Left ventricle myocardium inferior (tissue), 1 donor: Measurements from ENCODE around the gene QSOX2. TPM values are rescaled to one million over a fixed set of nuclear protein-coding genes. Genes with fewer than 3 reads are reported as not detected.

Source experiments
- DNase-seq: peaks from one replicate; pipeline ENCODE4 v3.0.0-alpha.2; 2020
- H3K27ac ChIP-seq: fragments of 200-600 bp; replicated peaks from 2 replicates; pipeline ENCODE4 v1.8.0; 2021
- H3K27me3 ChIP-seq: fragments of 200-600 bp; 2 replicates; pipeline ENCODE4 v1.8.0; 2021; ENCODE audit warnings: low read depth
- H3K36me3 ChIP-seq: fragments of 200-600 bp; 2 replicates; pipeline ENCODE4 v1.8.0; 2021
- H3K4me1 ChIP-seq: fragments of 200-600 bp; 2 replicates; pipeline ENCODE4 v1.8.0; 2021
- H3K4me3 ChIP-seq: fragments of 200-600 bp; 2 replicates; pipeline ENCODE4 v1.8.0; 2021; ENCODE audit warnings: mild to moderate bottlenecking, moderate library complexity
- H3K9me3 ChIP-seq: fragments of 200-600 bp; replicated peaks from 2 replicates; pipeline ENCODE4 v1.8.0; 2021
- CTCF ChIP-seq: fragments of 200-600 bp; IDR thresholded peaks from 2 replicates; pipeline ENCODE4 v1.8.0; 2021; ENCODE audit warnings: antibody characterized with exemption, mild to moderate bottlenecking, borderline replicate concordance
- intact Hi-C: fragments of 100-400 bp; cut with micrococcal nuclease; formaldehyde crosslinking; loops from one replicate; pipeline ENCODE4 v1.11.0; 2022
- total RNA-seq: library from RNA; stranded (reverse); fragmentation: NEBNext Ultra II Directional; extraction: Animal tissue kit (Norgen Biotek cat#: 25700); gene quantifications from one replicate; pipeline ENCODE4 v1.2.1, GENCODE V29; 2021
- donor health status: DM: no; HTN: yes; CAD: no; lungs with severe emphysema.

Gene QSOX2
- total RNA-seq, 1 donor from 2014 or later: 8.0 TPM

DNA sequence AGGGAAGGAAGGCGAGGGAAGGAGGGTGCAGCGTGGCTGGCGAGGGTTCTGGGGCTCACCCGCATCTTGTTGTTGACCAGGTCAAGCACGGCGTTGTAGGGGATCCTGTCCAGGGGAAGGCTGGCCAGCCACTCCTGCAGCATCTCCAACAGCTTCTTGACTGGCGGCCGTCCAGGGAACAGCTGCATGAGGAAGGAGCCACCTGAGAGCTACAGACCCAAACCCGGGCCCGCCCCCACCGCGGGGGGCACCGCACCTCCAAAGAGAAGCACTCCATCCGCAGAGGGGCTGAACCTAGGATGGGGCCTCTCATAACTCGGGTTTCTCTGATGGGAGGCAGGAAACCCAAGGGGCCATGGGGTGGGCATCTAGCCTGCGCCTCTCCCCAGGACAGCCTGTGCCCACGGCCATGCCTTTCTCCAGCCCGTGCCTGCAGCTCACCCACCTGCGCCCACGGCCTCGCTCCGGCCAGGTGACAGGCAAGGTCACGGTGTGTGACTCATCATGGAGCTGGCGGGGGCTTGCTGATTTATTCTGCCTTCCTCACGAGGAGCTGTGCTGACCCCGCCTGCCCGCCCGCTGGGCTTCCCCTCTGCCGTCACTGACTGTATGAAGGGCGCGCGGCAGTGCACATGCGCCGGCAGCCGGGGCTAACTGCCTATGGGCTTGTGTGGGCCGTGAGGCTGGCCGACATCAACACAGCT is 28.9 kb downstream of the QSOX2 start:
- Histone ChIP-seq H3K27ac (no peak overlapping the region), H3K4me3 (no peak overlapping the region), H3K27me3 (no peaks in the 10 kb centered on the region), H3K36me3 (peaks cover 78% of the 10 kb centered on the region), H3K9me3 (no peaks in the 10 kb centered on the region), H3K4me1 (no peaks in the 10 kb centered on the region)
- intact Hi-C loops: no loop called here
- no peak for DNase-seq
- no peak for TF ChIP-seq CTCF

GRCh38 chr9:136213733-136214132 is 31.9 kb downstream of the QSOX2 start:
- intact Hi-C loops: no loop called here
- Histone ChIP-seq H3K4me1 (no peaks in the 10 kb centered on the region), H3K9me3 (no peaks in the 10 kb centered on the region), H3K27me3 (no peaks in the 10 kb centered on the region), H3K36me3 (peaks cover 93% of the 10 kb centered on the region), H3K4me3 (no peak overlapping the region), H3K27ac (no peak overlapping the region)
- TF ChIP-seq CTCF: no peak
- DNase-seq: no peak

DNA sequence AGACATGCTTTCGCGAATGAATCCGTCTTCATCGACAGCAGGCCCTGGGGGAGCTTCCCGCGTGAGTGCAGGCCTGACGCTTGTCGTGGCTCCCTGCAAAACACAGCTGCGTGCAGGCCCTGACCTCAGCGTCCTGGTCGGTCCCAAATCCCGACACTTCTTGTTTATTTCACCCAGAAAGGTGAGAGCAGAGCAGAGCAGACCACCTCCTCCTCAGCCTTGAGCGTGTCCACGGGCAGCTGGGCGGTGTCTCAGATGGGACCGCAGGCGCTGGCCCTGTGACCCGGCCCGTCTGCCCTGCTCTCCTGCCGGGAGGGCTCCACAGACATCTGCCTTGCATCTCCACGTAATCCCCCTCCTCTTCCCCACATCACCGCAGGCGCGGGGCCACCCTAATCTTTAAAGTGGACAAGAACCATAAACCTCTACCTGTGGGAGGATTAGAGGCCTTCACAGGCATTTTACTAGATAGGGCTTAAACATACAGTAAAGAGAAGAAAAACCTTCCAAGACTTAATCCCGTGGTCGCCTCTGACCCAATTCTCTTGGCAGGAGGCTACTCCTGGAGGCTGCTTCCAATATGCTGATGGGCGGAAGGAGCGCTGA is 33.2 kb downstream of the QSOX2 start:
- Histone ChIP-seq H3K27ac (no peak overlapping the region), H3K36me3 (peaks cover 84% of the 10 kb centered on the region), H3K4me3 (no peak overlapping the region), H3K9me3 (no peaks in the 10 kb centered on the region), H3K4me1 (no peaks in the 10 kb centered on the region), H3K27me3 (no peaks in the 10 kb centered on the region)
- intact Hi-C loops: no loop called here
- TF ChIP-seq CTCF: no peak
- no peak for DNase-seq

DNA sequence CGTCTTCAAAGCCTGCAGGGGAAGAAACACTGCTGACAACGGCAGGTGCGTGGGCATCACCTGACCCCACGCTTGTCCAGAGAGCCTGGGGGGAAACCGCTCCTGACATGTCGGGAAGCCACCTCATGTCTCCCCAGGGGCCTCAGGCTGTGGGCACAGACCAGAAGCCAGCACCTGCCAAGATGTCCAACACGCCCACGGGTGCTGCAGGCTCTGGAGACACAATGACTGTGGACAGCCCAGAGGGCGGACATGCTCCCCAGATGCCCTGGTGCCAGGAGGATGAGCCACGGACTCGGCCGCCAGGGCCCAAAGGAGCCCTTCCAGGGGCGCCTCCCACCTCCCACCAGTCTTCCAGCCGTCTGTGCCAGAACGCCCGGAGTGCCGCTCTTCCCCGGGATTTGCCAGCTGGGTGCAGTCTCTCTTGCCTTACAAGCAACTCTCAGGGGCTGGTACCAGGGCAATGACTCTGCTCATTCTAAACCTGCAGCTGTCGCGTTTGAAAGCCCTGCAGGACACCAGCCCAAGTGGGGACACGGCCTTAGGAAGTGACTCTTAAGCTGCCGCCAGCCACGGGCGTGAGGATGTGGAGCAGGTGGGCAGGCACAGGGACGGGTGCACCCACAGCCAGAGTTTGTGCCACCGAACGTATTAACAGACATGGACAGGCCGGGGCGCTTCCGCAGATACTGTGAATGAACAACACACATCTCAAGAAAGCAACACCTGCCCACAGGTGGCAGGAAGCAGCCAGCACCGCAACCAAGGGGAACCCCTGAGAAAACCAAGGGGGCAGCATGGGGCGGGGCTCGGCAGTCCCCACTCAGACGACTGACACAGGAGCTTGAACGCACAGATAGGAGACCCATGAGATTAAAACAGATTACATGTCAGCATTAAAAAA is 33.9 kb downstream of the QSOX2 start:
- no peak for TF ChIP-seq CTCF
- no peak for DNase-seq
- Histone ChIP-seq H3K27me3 (no peaks in the 10 kb centered on the region), H3K36me3 (peaks cover 77% of the 10 kb centered on the region), H3K4me3 (no peak overlapping the region), H3K27ac (no peak overlapping the region), H3K9me3 (no peaks in the 10 kb centered on the region), H3K4me1 (no peaks in the 10 kb centered on the region)
- intact Hi-C loops: no loop called here

DNA sequence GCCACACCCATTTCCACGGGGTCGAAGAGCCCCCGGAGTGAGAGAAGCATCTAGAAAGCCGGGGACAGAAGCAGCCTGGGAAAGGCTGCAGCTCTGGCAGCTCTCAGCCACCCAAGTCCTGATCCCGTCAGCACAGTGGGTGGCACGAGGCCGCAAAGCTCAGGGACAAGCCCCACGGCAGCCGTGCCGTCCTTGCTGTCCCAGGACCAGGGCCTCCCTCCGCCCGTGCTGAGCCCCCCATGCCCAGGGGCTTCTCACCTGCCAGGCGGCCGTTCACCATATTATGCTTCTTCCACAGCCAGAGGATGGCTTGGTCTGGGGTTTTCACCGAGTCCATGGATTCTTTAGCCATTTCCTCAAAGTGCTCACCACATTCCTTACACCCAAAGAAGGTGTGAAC is 34.6 kb downstream of the QSOX2 start:
- no peaks in the 10 kb centered on the region for H3K4me1 ChIP-seq
- H3K9me3 ChIP-seq: no peaks in the 10 kb centered on the region
- intact Hi-C loops: no loop called here
- H3K4me3 ChIP-seq: no peak overlapping the region
- no peaks in the 10 kb centered on the region for H3K27me3 ChIP-seq
- H3K36me3 ChIP-seq: peaks cover 70% of the 10 kb centered on the region
- TF ChIP-seq CTCF: no peak
- DNase-seq: no peak
- H3K27ac ChIP-seq: no peak overlapping the region
